Measurements from ENCODE around the gene ASIC4. TPM values are rescaled to one million over a fixed set of nuclear protein-coding genes. Genes with fewer than 3 reads are reported as not detected.

Gene ASIC4
- total RNA-seq, 1 donor from 2014 or later, result 0.55 TPM

DNA sequence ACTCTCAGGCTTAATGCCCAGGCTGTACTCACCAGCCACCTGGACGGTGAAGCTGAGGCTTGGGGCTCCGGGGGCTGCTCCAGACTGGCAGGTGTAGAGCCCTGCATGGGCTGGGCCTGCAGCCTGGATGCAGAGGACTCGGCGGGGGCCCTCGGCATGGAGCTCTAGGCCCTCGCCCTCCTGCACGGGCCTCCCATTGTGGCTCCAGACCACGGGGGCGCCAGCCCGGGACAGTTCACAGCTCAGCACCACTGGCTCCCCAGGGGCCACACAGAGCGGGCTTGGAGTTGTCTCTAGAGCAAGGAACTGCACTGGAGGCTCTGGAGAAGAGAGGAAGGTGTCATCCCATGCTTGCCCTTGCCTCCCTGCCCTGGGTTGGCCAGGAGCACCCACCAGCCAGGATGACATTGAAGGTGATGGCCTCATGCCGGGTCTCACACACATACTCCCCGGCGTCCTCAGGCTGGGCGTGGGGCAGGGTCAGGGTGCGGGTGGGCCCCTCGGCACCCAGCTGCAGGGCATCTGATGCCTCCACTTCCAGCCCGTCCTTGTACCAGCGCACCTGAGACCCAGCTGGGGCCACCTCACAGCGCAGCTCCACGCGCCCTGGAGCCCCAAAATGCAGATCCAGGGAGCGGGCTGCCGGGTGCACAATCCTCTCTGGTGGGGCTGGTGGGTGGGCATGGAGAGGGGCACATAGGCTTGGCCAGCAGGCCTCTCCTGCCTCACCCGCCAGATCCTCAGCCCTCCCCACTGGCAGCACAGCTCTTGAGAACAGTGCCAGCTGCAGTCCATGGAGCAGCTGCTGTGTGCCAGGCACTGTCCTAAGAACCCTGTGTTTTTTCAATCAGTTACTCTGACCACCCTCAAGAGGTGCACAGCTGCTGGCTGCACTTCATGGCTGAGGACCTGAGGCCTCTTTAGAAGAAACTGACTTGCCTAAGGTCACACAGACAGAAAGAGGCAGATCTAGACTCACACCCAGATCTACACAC lies 43.8 kb downstream of the ASIC4 start:
- intact Hi-C loops (cut with DNase I), result no loop called here
- no peak for ATAC-seq
- Histone ChIP-seq H3K4me1 (peaks cover 2% of the 10 kb centered on the region), H3K27ac (no peak overlapping the region), H3K4me3 (no peak overlapping the region), H3K9me3 (no peaks in the 10 kb centered on the region), H3K27me3 (peaks cover 10% of the 10 kb centered on the region), H3K36me3 (no peaks in the 10 kb centered on the region)
- no peak for DNase-seq
- TF ChIP-seq, protein P1, sequence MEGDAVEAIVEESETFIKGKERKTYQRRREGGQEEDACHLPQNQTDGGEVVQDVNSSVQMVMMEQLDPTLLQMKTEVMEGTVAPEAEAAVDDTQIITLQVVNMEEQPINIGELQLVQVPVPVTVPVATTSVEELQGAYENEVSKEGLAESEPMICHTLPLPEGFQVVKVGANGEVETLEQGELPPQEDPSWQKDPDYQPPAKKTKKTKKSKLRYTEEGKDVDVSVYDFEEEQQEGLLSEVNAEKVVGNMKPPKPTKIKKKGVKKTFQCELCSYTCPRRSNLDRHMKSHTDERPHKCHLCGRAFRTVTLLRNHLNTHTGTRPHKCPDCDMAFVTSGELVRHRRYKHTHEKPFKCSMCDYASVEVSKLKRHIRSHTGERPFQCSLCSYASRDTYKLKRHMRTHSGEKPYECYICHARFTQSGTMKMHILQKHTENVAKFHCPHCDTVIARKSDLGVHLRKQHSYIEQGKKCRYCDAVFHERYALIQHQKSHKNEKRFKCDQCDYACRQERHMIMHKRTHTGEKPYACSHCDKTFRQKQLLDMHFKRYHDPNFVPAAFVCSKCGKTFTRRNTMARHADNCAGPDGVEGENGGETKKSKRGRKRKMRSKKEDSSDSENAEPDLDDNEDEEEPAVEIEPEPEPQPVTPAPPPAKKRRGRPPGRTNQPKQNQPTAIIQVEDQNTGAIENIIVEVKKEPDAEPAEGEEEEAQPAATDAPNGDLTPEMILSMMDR (IDR thresholded peaks at IDR 0.05), result no peak

DNA sequence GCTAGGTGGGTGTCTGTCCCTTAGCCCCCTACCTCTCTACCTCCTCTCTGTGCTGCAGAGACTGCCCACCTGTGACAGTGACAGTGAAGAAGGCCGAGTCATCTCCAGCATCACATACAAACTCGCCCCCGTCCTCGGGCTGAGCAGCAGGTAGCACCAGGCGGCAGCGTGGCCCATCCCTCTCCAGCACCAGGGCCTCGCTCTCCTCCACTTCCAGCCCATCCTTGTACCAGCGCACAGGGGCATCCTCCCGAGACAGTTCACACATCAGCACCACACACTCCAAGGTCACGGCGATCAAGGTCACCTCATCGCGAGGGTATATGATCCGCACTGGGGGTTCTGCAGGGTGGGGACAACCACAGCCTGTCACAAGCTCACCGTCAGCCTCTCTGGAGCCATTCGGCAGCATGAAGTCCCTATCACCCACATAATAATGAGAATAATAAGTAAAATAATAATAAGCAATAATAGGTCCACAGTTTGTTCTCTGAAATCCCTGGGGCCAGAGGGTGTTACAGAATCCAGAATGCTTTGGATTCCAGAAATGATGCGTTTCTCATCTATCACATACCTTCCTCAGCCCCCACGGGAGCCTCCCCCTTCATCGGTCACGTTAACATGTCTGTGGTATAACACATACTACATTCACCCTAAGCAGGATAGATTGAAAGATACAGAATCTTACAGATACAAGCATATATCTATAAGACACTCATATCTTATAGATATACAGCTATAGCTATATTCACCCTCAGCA lies 45.1 kb downstream of the ASIC4 start:
- H3K36me3 ChIP-seq, result no peaks in the 10 kb centered on the region
- no peaks in the 10 kb centered on the region for H3K27me3 ChIP-seq
- H3K9me3 ChIP-seq, result no peaks in the 10 kb centered on the region
- intact Hi-C loops (cut with DNase I), result no loop called here
- TF ChIP-seq, protein P1 (IDR thresholded peaks at IDR 0.05), result no peak
- no peak overlapping the region for H3K27ac ChIP-seq
- no peak overlapping the region for H3K4me3 ChIP-seq
- ATAC-seq (no peak), DNase-seq (no peak)
- no peaks in the 10 kb centered on the region for H3K4me1 ChIP-seq

DNA sequence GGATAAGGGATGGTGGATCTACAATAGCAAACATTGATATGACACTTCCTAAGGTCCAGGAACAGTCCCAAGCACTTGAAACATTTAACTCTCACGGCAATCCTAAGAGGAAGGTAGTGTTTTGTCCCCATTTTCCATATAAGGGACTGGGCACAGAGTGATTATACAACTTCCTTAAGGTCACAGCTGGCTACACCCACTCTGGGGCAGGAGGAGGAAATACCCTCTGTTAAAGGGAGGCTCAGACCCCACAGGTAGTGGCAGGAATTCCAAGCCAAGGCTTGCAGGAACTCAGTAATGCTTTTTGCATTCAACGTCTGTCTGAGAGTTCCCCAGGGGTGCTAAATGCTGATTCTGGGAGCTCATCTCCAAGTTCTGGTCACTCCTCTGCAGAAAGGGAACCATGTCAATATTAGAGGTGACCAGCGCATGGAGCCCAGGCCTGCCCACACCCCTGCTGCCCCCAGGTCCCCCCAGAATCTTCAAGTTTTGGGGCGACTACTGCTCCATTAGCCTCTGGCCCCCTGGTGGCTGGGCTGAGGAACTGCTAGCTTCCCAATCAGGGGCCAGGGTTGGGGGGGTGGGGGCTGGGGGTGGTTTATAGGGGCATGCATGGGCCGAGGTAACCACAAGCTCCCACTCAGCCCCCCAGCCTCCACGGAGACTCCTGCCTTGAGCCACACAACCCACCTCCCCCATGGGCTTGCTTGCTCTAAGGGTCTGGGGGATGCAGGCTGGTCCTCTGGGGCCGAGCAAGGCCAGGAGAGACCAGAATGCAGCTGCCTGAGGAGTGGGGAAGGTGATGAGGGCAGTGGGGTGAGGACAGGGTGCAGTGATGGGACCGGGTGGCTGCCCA lies 46.0 kb downstream of the ASIC4 start:
- ATAC-seq (peak; percentile 31), DNase-seq (no peak)
- Histone ChIP-seq H3K4me3 (no peak overlapping the region), H3K4me1 (no peaks in the 10 kb centered on the region), H3K27me3 (no peaks in the 10 kb centered on the region), H3K9me3 (no peaks in the 10 kb centered on the region), H3K27ac (no peak overlapping the region), H3K36me3 (no peaks in the 10 kb centered on the region)
- TF ChIP-seq, protein P1 (IDR thresholded peaks at IDR 0.05), result peak; percentile 81
- intact Hi-C loops (cut with DNase I), result no loop called here

GRCh38 chr2:219560893-219561178 lies 46.6 kb downstream of the ASIC4 start:
- intact Hi-C loops (cut with DNase I), result no loop called here
- no peaks in the 10 kb centered on the region for H3K9me3 ChIP-seq
- TF ChIP-seq, protein P1 (IDR thresholded peaks at IDR 0.05), result no peak
- H3K4me1 ChIP-seq, result no peaks in the 10 kb centered on the region
- H3K36me3 ChIP-seq, result no peaks in the 10 kb centered on the region
- H3K4me3 ChIP-seq, result no peak overlapping the region
- DNase-seq (no peak), ATAC-seq (no peak)
- no peaks in the 10 kb centered on the region for H3K27me3 ChIP-seq
- no peak overlapping the region for H3K27ac ChIP-seq

Measured in upper lobe of right lung (tissue), 1 donor.